CD4-positive, CD25-positive, alpha-beta regulatory T cell (primary cell): Measurements from ENCODE around the gene ADAMTS16. TPM values are rescaled to one million over a fixed set of nuclear protein-coding genes. Genes with fewer than 3 reads are reported as not detected.

Experiments used
- ATAC-seq, 2 donors: fragments of 150-1000 bp; cut with Tn5 transposase; one replicate each; pipeline ENCODE4 v1.10.0; 2021; ENCODE audit warnings: low read depth in 2 of 2, moderate number of reproducible peaks in 2 of 2, moderate library complexity in 1 of 2
- DNase-seq, 3 donors: peaks; one replicate each; pipeline versions ENCODE4 v3.0.0 to v3.0.0-alpha.2; 2012 to 2022; ENCODE audit warnings: mixed read lengths in 1 of 3
- H3K27ac ChIP-seq: one replicate; pipeline ENCODE4 v1.7.0; 2013; ENCODE audit warnings: mild to moderate bottlenecking, low read length; ENCODE audit not compliant: insufficient read depth, poor library complexity, severe bottlenecking
- H3K27me3 ChIP-seq: one replicate; pipeline ENCODE4 v1.7.0; 2013; ENCODE audit warnings: low read length; ENCODE audit not compliant: control insufficient read depth, insufficient read depth
- H3K36me3 ChIP-seq: one replicate; pipeline ENCODE4 v1.7.0; 2013; ENCODE audit warnings: mild to moderate bottlenecking, low read length, moderate library complexity; ENCODE audit not compliant: control insufficient read depth, insufficient read depth
- H3K4me1 ChIP-seq: 2 replicates; pipeline ENCODE4 v1.7.0; 2013; ENCODE audit warnings: mild to moderate bottlenecking, low read length; ENCODE audit not compliant: insufficient read depth, control insufficient read depth, poor library complexity, severe bottlenecking
- H3K4me3 ChIP-seq: one replicate; pipeline ENCODE4 v1.7.0; 2013; ENCODE audit warnings: low read depth, mild to moderate bottlenecking, low read length, moderate library complexity
- H3K9me3 ChIP-seq, 2 experiments: 1 replicate in 1 of 2; 2 replicates in 1 of 2; pipeline ENCODE4 v1.7.0; 2013; ENCODE audit warnings: low read length in 2 of 2, mild to moderate bottlenecking in 1 of 2, moderate library complexity in 1 of 2; ENCODE audit not compliant: control insufficient read depth in 2 of 2
- H3K27ac Mint-ChIP-seq, 3 donors: one replicate each; pipeline ENCODE4 v1.8.0; 2020 to 2022; ENCODE audit warnings: mild to moderate bottlenecking in 3 of 3, mixed read lengths in 3 of 3, moderate library complexity in 2 of 3
- H3K27me3 Mint-ChIP-seq: one replicate; pipeline ENCODE4 v1.8.0; 2022; ENCODE audit warnings: mild to moderate bottlenecking, mixed read lengths
- H3K36me3 Mint-ChIP-seq: one replicate; pipeline ENCODE4 v1.8.0; 2020; ENCODE audit warnings: mixed read lengths
- H3K4me1 Mint-ChIP-seq, 4 donors: one replicate each; pipeline ENCODE4 v1.8.0; 2020 to 2022; ENCODE audit warnings: mixed read lengths in 4 of 4, mild to moderate bottlenecking in 1 of 4
- H3K4me3 Mint-ChIP-seq, 4 donors: one replicate each; pipeline ENCODE4 v1.8.0; 2020 to 2022; ENCODE audit warnings: mild to moderate bottlenecking in 4 of 4, mixed read lengths in 4 of 4, moderate library complexity in 3 of 4
- H3K9me3 Mint-ChIP-seq, 7 donors: one replicate each; pipeline ENCODE4 v1.8.0; 2020 to 2022; ENCODE audit warnings: mixed read lengths in 7 of 7, mild to moderate bottlenecking in 3 of 7, moderate library complexity in 2 of 7
- polyA plus RNA-seq, 4 donors: library from polyadenylated mRNA; unstranded; fragments of 300-500 nt; fragmentation: Illumina TruSeq; gene quantifications; one replicate each; pipeline ENCODE4 v1.2.3, GENCODE V29; 2021
- total RNA-seq: library from RNA; stranded (reverse); gene quantifications from one replicate; pipeline ENCODE4 v1.2.3, GENCODE V29; 2022

ADAMTS16 gene
- total and polyA plus RNA-seq, 5 donors from 2014 or later = not detected

DNA sequence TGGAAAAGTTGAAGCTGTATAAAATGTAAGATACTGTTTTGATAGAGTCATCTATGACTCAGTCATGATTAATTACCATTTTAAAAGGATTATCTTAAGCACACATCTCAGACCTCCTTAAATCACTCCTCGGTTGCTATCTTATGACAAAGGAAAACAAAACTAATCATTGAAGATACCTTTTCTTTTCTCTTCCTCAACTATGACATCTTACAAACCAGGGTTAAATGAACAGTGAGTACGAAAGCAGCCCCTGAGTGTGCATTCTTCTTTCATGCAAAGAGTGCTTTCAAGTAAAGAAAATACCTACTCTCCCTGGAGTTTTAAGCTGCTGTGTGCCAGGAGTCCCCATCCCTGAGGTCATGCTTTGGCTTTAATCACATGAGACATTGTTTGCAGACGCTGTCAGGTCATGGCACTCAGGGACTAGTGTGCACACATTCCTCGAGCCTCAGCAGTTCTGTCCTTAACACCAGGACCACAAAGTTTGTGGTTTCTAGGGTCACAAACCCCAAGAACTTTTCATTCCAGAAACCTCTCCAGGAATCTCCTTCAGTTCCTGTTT is 195.7 kb downstream of the ADAMTS16 start:
- DNase-seq (no peak), ATAC-seq (no peak)
- H3K4me1 Mint-ChIP-seq = no peaks in the 10 kb centered on the region
- no peaks in the 10 kb centered on the region for H3K27me3 Mint-ChIP-seq
- Histone ChIP-seq H3K4me1 (no peaks in the 10 kb centered on the region), H3K4me3 (no peak overlapping the region), H3K27ac (no peak overlapping the region), H3K9me3 (no peaks in the 10 kb centered on the region), H3K36me3 (no peaks in the 10 kb centered on the region), H3K27me3 (no peaks in the 10 kb centered on the region)
- no peak overlapping the region for H3K4me3 Mint-ChIP-seq
- peaks cover 0 to 3% (median 0%) of the 10 kb centered on the region in 7 donors for H3K9me3 Mint-ChIP-seq
- H3K36me3 Mint-ChIP-seq = peaks cover 3% of the 10 kb centered on the region
- H3K27ac Mint-ChIP-seq = no peak overlapping the region

DNA sequence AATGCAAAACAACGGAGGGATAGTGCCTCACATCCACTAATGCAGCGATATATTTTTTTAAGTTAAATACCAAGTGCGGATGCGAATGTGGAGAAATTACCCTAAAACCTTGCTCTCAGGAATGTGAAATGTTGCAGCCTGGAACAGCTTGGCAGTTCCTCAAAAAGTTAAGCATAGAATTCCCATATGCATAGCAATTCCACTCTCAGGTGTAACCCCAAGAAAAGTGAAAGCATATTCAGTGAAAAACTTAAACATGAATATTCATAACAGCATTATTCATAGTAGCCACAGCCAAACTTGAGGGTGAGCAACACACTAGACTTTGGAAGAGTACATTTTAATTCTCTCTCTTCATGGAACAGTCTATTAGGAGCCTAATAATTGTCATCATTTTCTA is 199.1 kb downstream of the ADAMTS16 start:
- Mint-ChIP-seq H3K27ac (no peak overlapping the region), H3K4me1 (no peaks in the 10 kb centered on the region), H3K9me3 (peaks cover 0 to 3% (median 0%) of the 10 kb centered on the region in 7 donors), H3K27me3 (no peaks in the 10 kb centered on the region), H3K4me3 (no peak overlapping the region), H3K36me3 (peaks cover 3% of the 10 kb centered on the region)
- Histone ChIP-seq H3K27me3 (no peaks in the 10 kb centered on the region), H3K4me3 (no peak overlapping the region), H3K36me3 (no peaks in the 10 kb centered on the region), H3K27ac (no peak overlapping the region), H3K9me3 (no peaks in the 10 kb centered on the region), H3K4me1 (no peaks in the 10 kb centered on the region)
- ATAC-seq (no peak), DNase-seq (no peak)

GRCh38 chr5:5340206-5340729 is 200.1 kb downstream of the ADAMTS16 start:
- DNase-seq (no peak), ATAC-seq (no peak)
- H3K4me3 ChIP-seq = no peak overlapping the region
- H3K4me1 ChIP-seq = no peaks in the 10 kb centered on the region
- no peak overlapping the region for H3K27ac ChIP-seq
- Mint-ChIP-seq H3K4me1 (no peaks in the 10 kb centered on the region), H3K9me3 (peaks cover 0 to 3% (median 0%) of the 10 kb centered on the region in 7 donors), H3K4me3 (no peak overlapping the region), H3K27ac (no peak overlapping the region), H3K27me3 (no peaks in the 10 kb centered on the region), H3K36me3 (no peaks in the 10 kb centered on the region)
- H3K9me3 ChIP-seq = no peaks in the 10 kb centered on the region
- no peaks in the 10 kb centered on the region for H3K27me3 ChIP-seq
- H3K36me3 ChIP-seq = no peaks in the 10 kb centered on the region

DNA sequence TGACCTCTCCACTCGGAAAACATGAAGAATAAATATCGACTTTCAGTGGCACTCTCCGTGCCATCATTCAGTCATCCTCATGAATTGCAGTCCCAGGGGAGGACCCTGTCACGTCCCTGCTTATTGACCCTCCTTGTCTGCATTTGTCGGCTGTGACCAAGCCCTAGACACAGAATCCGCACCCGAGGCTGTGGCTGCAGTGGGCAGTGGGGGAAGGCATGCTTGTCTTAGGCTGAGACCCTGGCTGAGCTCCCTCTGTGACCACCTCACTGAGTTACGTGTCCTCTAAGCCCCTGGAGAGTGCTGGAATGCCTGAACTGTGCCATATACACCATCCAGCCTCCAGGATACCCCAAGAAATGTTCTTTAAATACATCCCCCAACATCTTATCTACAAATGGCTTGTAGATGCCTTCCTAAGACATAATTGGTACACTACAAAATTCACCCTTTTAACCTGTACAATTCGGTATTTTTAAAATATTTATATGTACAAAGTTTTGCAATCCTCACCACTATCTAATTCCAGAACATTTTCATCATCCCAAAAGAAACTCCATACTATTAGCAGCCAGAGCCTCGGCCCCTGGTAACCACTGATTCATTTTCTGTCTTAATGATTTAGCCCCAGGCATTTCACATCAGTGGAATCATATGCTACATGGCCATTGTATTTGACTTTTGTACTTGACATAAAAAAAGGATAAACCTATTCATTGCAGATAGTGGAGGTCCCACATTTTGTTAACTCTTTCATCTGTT is 201.6 kb downstream of the ADAMTS16 start:
- Histone ChIP-seq H3K4me3 (no peak overlapping the region), H3K27me3 (no peaks in the 10 kb centered on the region), H3K4me1 (no peaks in the 10 kb centered on the region), H3K27ac (no peak overlapping the region), H3K36me3 (no peaks in the 10 kb centered on the region), H3K9me3 (no peaks in the 10 kb centered on the region)
- no peak overlapping the region for H3K27ac Mint-ChIP-seq
- DNase-seq (no peak), ATAC-seq (no peak)
- peaks cover 0 to 3% (median 0%) of the 10 kb centered on the region in 7 donors for H3K9me3 Mint-ChIP-seq
- no peak overlapping the region for H3K4me3 Mint-ChIP-seq
- no peaks in the 10 kb centered on the region for H3K36me3 Mint-ChIP-seq
- H3K27me3 Mint-ChIP-seq = no peaks in the 10 kb centered on the region
- no peaks in the 10 kb centered on the region for H3K4me1 Mint-ChIP-seq

- H3K36me3 Mint-ChIP-seq = no peaks in the 10 kb centered on the region
- H3K27me3 Mint-ChIP-seq = no peaks in the 10 kb centered on the region
- DNase-seq (no peak), ATAC-seq (no peak)
- Histone ChIP-seq H3K4me1 (no peaks in the 10 kb centered on the region), H3K4me3 (no peak overlapping the region), H3K9me3 (no peaks in the 10 kb centered on the region), H3K27ac (no peak overlapping the region), H3K27me3 (no peaks in the 10 kb centered on the region), H3K36me3 (no peaks in the 10 kb centered on the region)
- no peak overlapping the region for H3K27ac Mint-ChIP-seq
- peaks cover 0 to 3% (median 0%) of the 10 kb centered on the region in 7 donors for H3K9me3 Mint-ChIP-seq
- H3K4me3 Mint-ChIP-seq = no peak overlapping the region
- peaks cover 0 to 3% (median 1%) of the 10 kb centered on the region in 4 donors for H3K4me1 Mint-ChIP-seq
These were observed 202.7 kb downstream of the ADAMTS16 start for GRCh38 chr5:5342784-5343183.

DNA sequence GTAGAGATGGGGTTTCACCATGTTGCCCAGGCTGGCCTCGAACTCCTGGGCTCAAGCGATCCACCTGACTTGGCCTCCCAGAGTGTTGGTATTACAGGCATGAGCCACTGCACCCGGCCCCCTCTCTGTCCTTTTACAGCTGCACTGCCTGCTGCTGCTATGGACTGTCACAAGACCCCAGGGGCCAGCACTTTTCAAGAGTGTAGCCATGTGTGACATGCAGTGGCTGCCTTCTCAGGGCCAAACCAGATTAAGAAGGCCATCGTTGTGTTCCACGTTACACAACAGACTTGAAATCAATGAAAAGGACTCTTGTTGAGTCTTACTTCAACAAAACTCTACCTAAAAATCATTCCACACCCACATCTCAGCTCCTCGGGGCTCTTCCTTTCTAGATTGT is 203.4 kb downstream of the ADAMTS16 start:
- Histone ChIP-seq H3K27me3 (no peaks in the 10 kb centered on the region), H3K27ac (no peak overlapping the region), H3K4me3 (no peak overlapping the region), H3K36me3 (no peaks in the 10 kb centered on the region), H3K9me3 (no peaks in the 10 kb centered on the region), H3K4me1 (no peaks in the 10 kb centered on the region)
- no peak overlapping the region for H3K4me3 Mint-ChIP-seq
- no peak overlapping the region for H3K27ac Mint-ChIP-seq
- H3K36me3 Mint-ChIP-seq = no peaks in the 10 kb centered on the region
- H3K9me3 Mint-ChIP-seq = peaks cover 0 to 3% (median 0%) of the 10 kb centered on the region in 7 donors
- ATAC-seq = no peak
- DNase-seq = no peak
- no peaks in the 10 kb centered on the region for H3K27me3 Mint-ChIP-seq
- H3K4me1 Mint-ChIP-seq = peaks cover 0 to 5% (median 3%) of the 10 kb centered on the region in 4 donors

GRCh38 chr5:5344051-5344571 is 204.0 kb downstream of the ADAMTS16 start:
- Histone ChIP-seq H3K4me3 (no peak overlapping the region), H3K36me3 (no peaks in the 10 kb centered on the region), H3K27me3 (no peaks in the 10 kb centered on the region), H3K9me3 (no peaks in the 10 kb centered on the region), H3K27ac (no peak overlapping the region), H3K4me1 (no peaks in the 10 kb centered on the region)
- Mint-ChIP-seq H3K4me3 (no peak overlapping the region), H3K9me3 (peaks cover 0 to 3% (median 0%) of the 10 kb centered on the region in 7 donors), H3K36me3 (no peaks in the 10 kb centered on the region), H3K27ac (no peak overlapping the region), H3K27me3 (no peaks in the 10 kb centered on the region), H3K4me1 (peaks cover 0 to 5% (median 3%) of the 10 kb centered on the region in 4 donors)
- no peak for DNase-seq
- ATAC-seq = no peak
